Measurements from ENCODE around the gene MRPL16. TPM values are rescaled to one million over a fixed set of nuclear protein-coding genes. Genes with fewer than 3 reads are reported as not detected.
"Not testable (repeated sequence)": the region's sequence is repeated elsewhere in the genome, so short reads cannot be mapped to it uniquely, and the experiment has no call there.

The MRPL16 gene
- polyA plus RNA-seq, 3 donors = 32.5 to 54.1 (median 52.7) TPM

- WGBS, 3 donors = 86 to 97% (median 90%) methylated on average over 1 of the region's 1 CpG
- no peak overlapping the region for H3K27ac ChIP-seq (ENCODE audit: low read depth, low read length)
Measured at GRCh38 chr11:59815754-59816153, 5.2 kb upstream of the MRPL16 start.

DNA sequence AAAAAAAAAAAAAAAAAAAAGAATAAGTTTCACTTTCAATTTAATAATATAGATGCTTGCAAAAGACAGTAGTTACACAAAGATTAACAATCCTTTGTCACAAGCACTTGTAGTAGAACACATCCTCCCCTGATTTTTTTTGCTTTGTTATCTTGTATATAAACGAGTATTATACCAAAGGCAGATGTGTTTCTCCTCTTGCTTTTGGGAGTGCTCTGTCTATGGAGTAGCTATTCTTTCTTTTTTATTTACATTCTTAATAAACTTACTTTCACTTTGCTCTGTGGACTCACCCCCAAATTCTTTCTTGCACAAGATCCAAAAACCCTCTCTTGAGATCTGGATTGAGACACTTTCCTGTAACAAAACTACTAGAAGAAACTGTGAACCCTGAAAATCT lies 3.4 kb upstream of the MRPL16 start:
- H3K27ac ChIP-seq (ENCODE audit: low read depth, low read length) = no peak overlapping the region
- 35 to 55% (median 55%) methylated on average over 1 of the region's 1 CpG for WGBS, 3 donors

GRCh38 chr11:59813364-59813763 lies 2.8 kb upstream of the MRPL16 start:
- 86 to 94% (median 93%) methylated on average over 1 of the region's 1 CpG for WGBS, 3 donors
- H3K27ac ChIP-seq (ENCODE audit: low read depth, low read length) = no peak overlapping the region

DNA sequence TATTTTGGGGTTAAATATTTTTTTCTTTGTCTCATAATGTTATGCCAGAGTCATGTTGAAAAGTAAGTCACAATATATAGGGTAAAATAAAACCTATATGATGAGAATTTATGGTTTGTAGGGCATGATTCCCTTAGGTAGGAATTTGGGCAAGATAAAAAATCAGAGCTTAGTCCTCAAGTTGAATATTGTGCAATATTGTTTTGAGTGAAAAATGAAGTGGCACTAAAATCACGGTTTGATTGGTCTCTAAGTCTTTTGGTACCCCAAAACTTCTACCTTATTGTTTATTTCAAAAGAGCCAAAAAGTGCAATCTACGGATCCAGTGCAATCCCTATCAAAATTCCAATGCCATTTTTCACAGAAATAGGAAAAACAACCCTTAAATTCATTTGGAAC lies 1.6 kb upstream of the MRPL16 start:
- WGBS, 3 donors = 88 to 91% (median 90%) methylated on average over 2 of the region's 2 CpGs
- H3K27ac ChIP-seq (ENCODE audit: low read depth, low read length) = no peak overlapping the region

- WGBS, 3 donors = 7 to 12% (median 11%) methylated on average over 8 of the region's 8 CpGs
- no peak overlapping the region for H3K27ac ChIP-seq (ENCODE audit: low read depth, low read length)
Measured at GRCh38 chr11:59810911-59811259, 307 bp upstream of the MRPL16 start.

DNA sequence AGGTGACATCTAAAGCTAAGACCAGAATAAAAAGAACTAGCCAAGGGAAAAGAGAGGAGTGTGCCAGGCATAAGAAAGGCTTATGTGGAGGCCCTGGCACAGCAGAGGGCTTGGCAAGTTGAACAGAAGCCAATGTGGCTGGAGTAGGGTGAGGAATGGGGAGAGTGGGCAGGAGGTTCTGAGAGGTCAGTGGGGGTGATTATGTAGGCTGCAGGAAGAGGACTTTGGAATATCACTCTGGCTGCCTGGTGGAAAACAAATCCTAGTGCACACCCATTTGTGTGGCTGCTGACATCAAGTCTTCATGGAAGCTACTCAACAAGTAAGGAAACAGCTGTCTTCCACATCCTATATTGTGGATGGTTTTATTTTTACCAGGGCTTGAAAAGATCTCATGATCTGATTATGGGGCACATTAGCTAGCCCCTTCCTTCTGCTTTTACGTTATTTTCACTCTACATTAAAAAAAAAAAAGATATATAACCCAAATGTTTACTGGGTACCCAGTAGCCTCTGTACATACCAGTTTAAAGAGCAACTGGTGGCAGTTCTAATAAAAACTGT lies 3.4 kb downstream of the MRPL16 start:
- no peak overlapping the region for H3K27ac ChIP-seq (ENCODE audit: low read depth, low read length)
- 54 to 86% (median 68%) methylated on average over 1 of the region's 1 CpG for WGBS, 3 donors

- WGBS, 3 donors = 89 to 96% (median 90%) methylated on average over 2 of the region's 2 CpGs
- no peak overlapping the region for H3K27ac ChIP-seq (ENCODE audit: low read depth, low read length)
Measured at GRCh38 chr11:59804061-59804460, 6.5 kb downstream of the MRPL16 start.

DNA sequence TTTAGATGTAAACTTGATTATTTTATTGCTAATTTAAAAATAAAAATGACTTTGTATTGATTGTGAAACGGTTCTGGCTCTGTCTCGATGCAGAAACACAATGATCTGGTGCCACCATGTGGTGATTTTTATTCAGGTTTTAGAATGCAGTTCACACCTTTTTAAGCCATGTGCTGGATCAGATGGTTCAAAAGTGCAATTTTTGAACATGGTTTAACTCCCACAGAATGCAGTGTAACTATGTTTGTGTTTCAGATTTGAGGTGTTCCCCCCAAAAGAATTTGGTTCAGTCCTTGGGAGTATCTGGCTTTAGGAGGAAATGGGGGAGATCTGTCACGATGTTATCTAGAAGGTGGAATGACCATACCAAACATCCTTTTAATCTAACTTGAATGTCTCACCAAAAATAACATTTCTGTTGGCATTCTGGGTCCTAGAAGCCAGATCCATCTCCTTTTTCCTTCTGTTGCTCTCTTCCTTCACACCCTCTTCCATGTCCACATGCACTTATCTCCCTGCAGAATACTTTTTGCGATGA lies 7.9 kb downstream of the MRPL16 start:
- 47 to 49% (median 48%) methylated on average over 4 of the region's 4 CpGs for WGBS, 3 donors
- H3K27ac ChIP-seq (ENCODE audit: low read depth, low read length) = no peak overlapping the region

GRCh38 chr11:59801981-59802638 lies 8.5 kb downstream of the MRPL16 start:
- H3K27ac ChIP-seq (ENCODE audit: low read depth, low read length) = no peak overlapping the region
- WGBS, 3 donors = 55 to 62% (median 55%) methylated on average over 5 of the region's 5 CpGs

DNA sequence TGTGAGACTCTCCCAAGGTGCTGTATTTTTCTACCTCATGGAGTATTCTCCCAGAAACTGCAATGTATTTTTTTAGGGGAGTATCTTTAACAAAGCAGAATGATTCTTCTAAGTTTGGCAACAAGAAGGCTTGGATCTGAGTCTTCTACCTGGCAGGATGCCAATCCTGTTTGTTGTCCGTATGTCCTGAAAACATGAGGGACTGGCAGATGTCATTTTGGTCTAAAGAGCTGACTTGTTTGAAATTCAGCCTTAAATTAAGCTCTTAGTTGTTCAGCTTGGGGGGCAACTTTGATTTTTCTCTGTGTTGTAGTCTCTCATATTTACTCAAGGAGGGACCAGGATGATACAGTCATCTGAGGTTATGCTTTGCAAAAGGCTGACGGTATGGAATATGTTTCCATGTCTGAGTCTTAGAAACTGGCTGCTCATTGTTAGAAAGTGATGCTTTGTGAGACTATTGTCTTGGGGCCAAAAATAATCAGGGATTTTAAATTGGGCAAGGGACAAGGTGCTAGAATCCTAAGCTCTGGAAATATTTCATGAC lies 9.3 kb downstream of the MRPL16 start:
- no peak overlapping the region for H3K27ac ChIP-seq (ENCODE audit: low read depth, low read length)
- 53 to 69% (median 63%) methylated on average over 2 of the region's 2 CpGs for whole genome bisulfite sequencing, 3 donors

- no peak overlapping the region for H3K27ac ChIP-seq (ENCODE audit: low read depth, low read length)
- WGBS, 3 donors = 83 to 91% (median 88%) methylated on average over 7 of the region's 7 CpGs
Measured at GRCh38 chr11:59800390-59801025, 10.1 kb downstream of the MRPL16 start.

DNA sequence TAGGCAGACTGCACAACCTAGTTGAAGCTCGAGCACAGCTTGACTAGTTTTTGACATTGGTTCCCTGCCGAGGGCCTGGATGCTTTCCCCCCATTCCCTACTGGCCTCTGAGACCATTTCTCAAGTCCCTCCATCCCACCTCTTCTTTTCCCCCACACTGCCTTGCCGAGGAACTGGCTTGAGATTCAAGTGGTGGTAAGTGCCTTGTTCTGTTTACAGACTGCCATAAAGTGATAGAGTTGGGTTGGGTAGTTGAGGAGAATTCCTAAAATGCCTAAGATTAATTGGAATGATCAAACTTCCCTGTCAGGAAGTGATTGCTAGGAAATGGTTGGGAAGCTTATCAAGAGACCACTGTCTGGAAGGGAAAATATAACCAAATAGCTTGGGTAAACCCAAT lies 16.2 kb downstream of the MRPL16 start:
- H3K27ac ChIP-seq (ENCODE audit: low read depth, low read length) = no peak overlapping the region
- WGBS, 3 donors = 82 to 86% (median 85%) methylated on average over 3 of the region's 3 CpGs

DNA sequence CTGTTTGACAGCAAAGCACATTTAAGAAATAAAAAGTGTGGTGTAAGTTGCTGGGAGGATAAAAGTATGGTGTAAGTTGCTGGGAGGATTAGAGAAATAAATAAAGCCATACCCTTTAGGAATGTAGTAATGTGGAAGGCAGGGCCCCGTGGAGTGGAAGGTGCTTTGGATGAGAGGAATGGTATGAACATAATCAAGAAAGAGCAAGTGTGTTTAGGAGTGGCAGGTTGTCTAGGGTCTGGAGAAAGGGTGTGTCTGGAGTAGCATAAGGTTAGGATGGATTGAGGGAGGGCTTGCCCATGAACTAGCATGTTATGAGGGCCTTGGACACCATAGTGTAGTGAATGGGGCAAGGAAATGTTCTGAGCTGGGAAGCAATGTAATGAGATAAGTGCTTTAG lies 18.1 kb downstream of the MRPL16 start:
- 75 to 93% (median 77%) methylated on average over 1 of the region's 1 CpG for WGBS, 3 donors
- no peak overlapping the region for H3K27ac ChIP-seq (ENCODE audit: low read depth, low read length)

- H3K27ac ChIP-seq (ENCODE audit: low read depth, low read length) = no peak overlapping the region
- 86 to 91% (median 91%) methylated on average over 4 of the region's 4 CpGs for WGBS, 3 donors
Measured at GRCh38 chr11:59791639-59792038, 18.9 kb downstream of the MRPL16 start.

GRCh38 chr11:59787816-59788215 lies 22.8 kb downstream of the MRPL16 start:
- WGBS, 3 donors = 61 to 64% (median 62%) methylated on average over 3 of the region's 3 CpGs
- H3K27ac ChIP-seq (ENCODE audit: low read depth, low read length) = no peak overlapping the region

DNA sequence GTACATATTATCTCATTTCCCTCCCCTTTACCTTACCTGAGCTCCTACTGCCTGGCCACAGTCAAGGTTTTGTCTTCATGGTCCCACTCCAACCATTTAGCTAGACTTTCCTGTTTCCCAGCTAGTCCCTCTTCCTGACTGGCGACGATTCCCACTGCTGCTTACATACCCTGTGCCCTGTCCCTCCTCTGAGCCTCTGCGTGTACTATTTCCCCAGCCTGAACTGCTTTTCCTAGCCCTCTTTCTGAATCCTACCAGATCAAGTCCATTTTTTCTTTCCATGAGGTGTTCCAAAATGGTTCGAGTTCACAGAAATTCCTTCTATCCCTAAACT lies 23.4 kb downstream of the MRPL16 start:
- WGBS, 3 donors = 52 to 81% (median 74%) methylated on average over 4 of the region's 4 CpGs
- no peak overlapping the region for H3K27ac ChIP-seq (ENCODE audit: low read depth, low read length)

- 92 to 97% (median 93%) methylated on average over 4 of the region's 4 CpGs for WGBS, 3 donors
- H3K27ac ChIP-seq (ENCODE audit: low read depth, low read length) = no peak overlapping the region
Measured at GRCh38 chr11:59785818-59786217, 24.8 kb downstream of the MRPL16 start.

GRCh38 chr11:59784441-59784840 lies 26.1 kb downstream of the MRPL16 start:
- 79 to 91% (median 89%) methylated on average over 5 of the region's 5 CpGs for WGBS, 3 donors
- not testable (repeated sequence) for H3K27ac ChIP-seq (ENCODE audit: low read depth, low read length)

GRCh38 chr11:59783632-59784090 lies 26.9 kb downstream of the MRPL16 start:
- 71 to 90% (median 73%) methylated on average over 4 of the region's 4 CpGs for WGBS, 3 donors
- H3K27ac ChIP-seq (ENCODE audit: low read depth, low read length) = no peak overlapping the region
